Immature natural killer cell (primary cell): ENCODE results near the gene IGBP1. TPM values are rescaled to one million over a fixed set of nuclear protein-coding genes. Genes with fewer than 3 reads are reported as not detected.
A peak's percentile ranks its signal among the peaks of the same experiment; 100 is the strongest.
"Not testable (repeated sequence)": the region's sequence is repeated elsewhere in the genome, so short reads cannot be mapped to it uniquely, and the experiment has no call there.

ENCODE experiments used
- DNase-seq, 3 donors: peaks; one replicate each; pipeline ENCODE4 v3.0.0; 2022; ENCODE audit warnings: mixed read lengths in 1 of 3
- H3K27ac Mint-ChIP-seq, 6 donors: one replicate each; pipeline ENCODE4 v1.8.0; 2020; ENCODE audit warnings: mixed read lengths in 6 of 6, mild to moderate bottlenecking in 5 of 6, inconsistent platforms in 4 of 6, moderate library complexity in 3 of 6
- H3K27me3 Mint-ChIP-seq, 3 donors: one replicate each; pipeline ENCODE4 v1.8.0; 2020 to 2021; ENCODE audit warnings: low read depth in 3 of 3, mild to moderate bottlenecking in 3 of 3, mixed read lengths in 3 of 3, moderate library complexity in 3 of 3, inconsistent platforms in 1 of 3
- H3K36me3 Mint-ChIP-seq, 3 donors: one replicate each; pipeline ENCODE4 v1.8.0; 2020; ENCODE audit warnings: mixed read lengths in 3 of 3, inconsistent platforms in 2 of 3, mild to moderate bottlenecking in 2 of 3
- H3K4me1 Mint-ChIP-seq, 2 donors: one replicate each; pipeline ENCODE4 v1.8.0; 2020; ENCODE audit warnings: inconsistent platforms in 2 of 2, mild to moderate bottlenecking in 2 of 2, mixed read lengths in 2 of 2, moderate library complexity in 1 of 2
- H3K4me3 Mint-ChIP-seq, 5 donors: one replicate each; pipeline ENCODE4 v1.8.0; 2020; ENCODE audit warnings: mild to moderate bottlenecking in 5 of 5, mixed read lengths in 5 of 5, inconsistent platforms in 3 of 5, moderate library complexity in 3 of 5
- H3K9me3 Mint-ChIP-seq, 6 donors: one replicate each; pipeline ENCODE4 v1.8.0; 2020; ENCODE audit warnings: mild to moderate bottlenecking in 6 of 6, mixed read lengths in 6 of 6, inconsistent platforms in 4 of 6, moderate library complexity in 3 of 6
- polyA plus RNA-seq, 3 donors: library from polyadenylated mRNA; unstranded; fragments of 300-500 nt; fragmentation: Illumina TruSeq; gene quantifications; one replicate each; pipeline ENCODE4 v1.2.3, GENCODE V29; 2021

Gene IGBP1
- polyA plus RNA-seq, result 10 to 100 TPM; 37.8 to 55.6 (median 43.9) TPM

- H3K4me1 Mint-ChIP-seq, result peaks cover 27 to 38% of the 10 kb centered on the region in 2 donors
- H3K27me3 Mint-ChIP-seq, result peaks cover 0 to 11% (median 10%) of the 10 kb centered on the region in 3 donors
- H3K9me3 Mint-ChIP-seq, result no peaks in the 10 kb centered on the region
- H3K4me3 Mint-ChIP-seq, result peak within 1 kb of the TSS; percentile 94 to 99 (median 97)
- no peaks in the 10 kb centered on the region for H3K36me3 Mint-ChIP-seq
- H3K27ac Mint-ChIP-seq, result peak within 1 kb of the TSS; percentile 91 to 97 (median 95)
- peak; percentile 76 to 84 (median 82) for DNase-seq
Observed at GRCh38 chrX:70133303-70134115, at the start of gene IGBP1. IGBP1 (plus strand) TSS chrX:70133447; CDS start chrX:70133948, 501 bp downstream.

- Mint-ChIP-seq H3K27ac (no peak overlapping the region), H3K36me3 (no peaks in the 10 kb centered on the region), H3K4me1 (no peaks in the 10 kb centered on the region), H3K4me3 (no peak overlapping the region), H3K27me3 (peaks cover 0 to 5% (median 3%) of the 10 kb centered on the region in 3 donors), H3K9me3 (no peaks in the 10 kb centered on the region)
- no peak for DNase-seq
Observed at GRCh38 chrX:70084592-70085240, 48.5 kb upstream of the IGBP1 start.

GRCh38 chrX:70087857-70088630, 45.2 kb upstream of the IGBP1 start:
- Mint-ChIP-seq H3K4me3 (no peak overlapping the region), H3K36me3 (no peaks in the 10 kb centered on the region), H3K27ac (no peak overlapping the region), H3K27me3 (peaks cover 0 to 5% (median 3%) of the 10 kb centered on the region in 3 donors), H3K4me1 (no peaks in the 10 kb centered on the region), H3K9me3 (no peaks in the 10 kb centered on the region)
- DNase-seq, result no peak

- H3K27me3 Mint-ChIP-seq, result peaks cover 0 to 7% (median 5%) of the 10 kb centered on the region in 3 donors
- no peaks in the 10 kb centered on the region for H3K4me1 Mint-ChIP-seq
- H3K4me3 Mint-ChIP-seq, result no peak overlapping the region
- H3K36me3 Mint-ChIP-seq, result no peaks in the 10 kb centered on the region
- H3K9me3 Mint-ChIP-seq, result no peaks in the 10 kb centered on the region
- DNase-seq, result no peak
- no peak overlapping the region for H3K27ac Mint-ChIP-seq
Observed at GRCh38 chrX:70088751-70089150, 44.5 kb upstream of the IGBP1 start.

GRCh38 chrX:70089604-70090297, 43.5 kb upstream of the IGBP1 start:
- H3K4me1 Mint-ChIP-seq, result no peaks in the 10 kb centered on the region
- H3K9me3 Mint-ChIP-seq, result no peaks in the 10 kb centered on the region
- DNase-seq, result no peak
- peaks cover 0 to 5% (median 5%) of the 10 kb centered on the region in 3 donors for H3K27me3 Mint-ChIP-seq
- H3K4me3 Mint-ChIP-seq, result no peak overlapping the region
- no peaks in the 10 kb centered on the region for H3K36me3 Mint-ChIP-seq
- H3K27ac Mint-ChIP-seq, result no peak overlapping the region

- H3K27me3 Mint-ChIP-seq, result peaks cover 0 to 6% (median 4%) of the 10 kb centered on the region in 3 donors
- H3K4me1 Mint-ChIP-seq, result no peaks in the 10 kb centered on the region
- no peaks in the 10 kb centered on the region for H3K9me3 Mint-ChIP-seq
- DNase-seq, result no peak
- no peaks in the 10 kb centered on the region for H3K36me3 Mint-ChIP-seq
- H3K4me3 Mint-ChIP-seq, result no peak overlapping the region
- H3K27ac Mint-ChIP-seq, result no peak overlapping the region
Observed at GRCh38 chrX:70092247-70092646, 41.0 kb upstream of the IGBP1 start.

- no peaks in the 10 kb centered on the region for H3K36me3 Mint-ChIP-seq
- peaks cover 0 to 13% (median 1%) of the 10 kb centered on the region in 3 donors for H3K27me3 Mint-ChIP-seq
- no peak overlapping the region for H3K4me3 Mint-ChIP-seq
- no peak for DNase-seq
- H3K4me1 Mint-ChIP-seq, result no peaks in the 10 kb centered on the region
- H3K27ac Mint-ChIP-seq, result no peak overlapping the region
- H3K9me3 Mint-ChIP-seq, result no peaks in the 10 kb centered on the region
Observed at GRCh38 chrX:70096052-70096451, 37.2 kb upstream of the IGBP1 start.

- H3K27me3 Mint-ChIP-seq, result peaks cover 0 to 2% (median 0%) of the 10 kb centered on the region in 3 donors
- no peak for DNase-seq
- no peaks in the 10 kb centered on the region for H3K36me3 Mint-ChIP-seq
- H3K4me3 Mint-ChIP-seq, result no peak overlapping the region
- H3K27ac Mint-ChIP-seq, result no peak overlapping the region
- no peaks in the 10 kb centered on the region for H3K9me3 Mint-ChIP-seq
- H3K4me1 Mint-ChIP-seq, result no peaks in the 10 kb centered on the region
Observed at GRCh38 chrX:70105229-70105628, 28.0 kb upstream of the IGBP1 start.

- H3K4me1 Mint-ChIP-seq, H3K27me3 Mint-ChIP-seq, H3K4me3 Mint-ChIP-seq, H3K27ac Mint-ChIP-seq, H3K36me3 Mint-ChIP-seq, DNase-seq: not testable (repeated sequence)
- H3K9me3 Mint-ChIP-seq, result peaks cover 0 to 14% (median 5%) of the 10 kb centered on the region in 6 donors
Observed at GRCh38 chrX:70111436-70112026, 21.7 kb upstream of the IGBP1 start.

- Mint-ChIP-seq H3K4me3 (no peak overlapping the region), H3K4me1 (no peaks in the 10 kb centered on the region)
Observed at GRCh38 chrX:70117738-70118137, 15.5 kb upstream of the IGBP1 start.

GRCh38 chrX:70123014-70123413, 10.2 kb upstream of the IGBP1 start:
- not testable (repeated sequence) for DNase-seq, H3K4me1 Mint-ChIP-seq, H3K36me3 Mint-ChIP-seq, H3K27ac Mint-ChIP-seq, H3K9me3 Mint-ChIP-seq, H3K27me3 Mint-ChIP-seq, H3K4me3 Mint-ChIP-seq

More at GRCh38 chrX:70117738-70118137, 15.5 kb upstream of the IGBP1 start:
- Mint-ChIP-seq H3K9me3 (peaks cover 0 to 5% (median 0%) of the 10 kb centered on the region in 6 donors), H3K27ac (no peak overlapping the region), H3K27me3 (peaks cover 0 to 2% (median 2%) of the 10 kb centered on the region in 3 donors), H3K36me3 (peaks cover 0 to 4% (median 0%) of the 10 kb centered on the region in 3 donors)
- DNase-seq, result no peak

GRCh38 chrX:70124678-70125077, 8.6 kb upstream of the IGBP1 start:
- H3K27me3 Mint-ChIP-seq, result peaks cover 0 to under 1% (median 0%) of the 10 kb centered on the region in 3 donors
- peaks cover 0 to 1% (median 0%) of the 10 kb centered on the region in 6 donors for H3K9me3 Mint-ChIP-seq
- no peaks in the 10 kb centered on the region for H3K4me1 Mint-ChIP-seq
- no peaks in the 10 kb centered on the region for H3K36me3 Mint-ChIP-seq
- DNase-seq, result no peak
- no peak overlapping the region for H3K4me3 Mint-ChIP-seq
- no peak overlapping the region for H3K27ac Mint-ChIP-seq

GRCh38 chrX:70128071-70128470, 5.2 kb upstream of the IGBP1 start:
- no peak overlapping the region for H3K27ac Mint-ChIP-seq
- H3K4me1 Mint-ChIP-seq, result peaks cover 4 to 10% of the 10 kb centered on the region in 2 donors
- H3K36me3 Mint-ChIP-seq, result no peaks in the 10 kb centered on the region
- peaks cover 0 to 5% (median 3%) of the 10 kb centered on the region in 3 donors for H3K27me3 Mint-ChIP-seq
- no peak overlapping the region for H3K4me3 Mint-ChIP-seq
- no peaks in the 10 kb centered on the region for H3K9me3 Mint-ChIP-seq
- DNase-seq, result no peak
